ENCODE data around the gene AURKB.
A peak's percentile ranks its signal among the peaks of the same experiment; 100 is the strongest.

AURKB gene

GRCh38 chr17:8161289-8162232 lies 48.8 kb downstream of the AURKB start:
- H4K20me1 ChIP-seq (ENCODE audit: insufficient read depth, low read length, poor library complexity, severe bottlenecking), result peaks cover 42% of the 10 kb centered on the region

GRCh38 chr17:8160741-8161221 lies 49.6 kb downstream of the AURKB start:
- Histone ChIP-seq H3K9ac (ENCODE audit: low read depth, low read length, poor library complexity, severe bottlenecking) (peak overlapping the region; percentile 94), H3K4me2 (ENCODE audit: low read depth, low read length, poor library complexity, severe bottlenecking) (peak overlapping the region; percentile 98)

More at GRCh38 chr17:8161289-8162232, 48.8 kb downstream of the AURKB start:
- Histone ChIP-seq H3F3A (ENCODE audit: low read depth) (peaks cover 7% of the 10 kb centered on the region; the same call in 1 of the 2 replicates), H3K4me3 (ENCODE audit: low read length, poor library complexity, severe bottlenecking) (peak overlapping the region; percentile 100), H3K9ac (ENCODE audit: low read depth, low read length, poor library complexity, severe bottlenecking) (peak overlapping the region; percentile 94), H3K4me2 (ENCODE audit: low read depth, low read length, poor library complexity, severe bottlenecking) (peak overlapping the region; percentile 98), H3K79me2 (ENCODE audit: insufficient read depth, low read length) (peaks cover 40% of the 10 kb centered on the region), H3K4me1 (ENCODE audit: insufficient read depth, low read length, poor library complexity, severe bottlenecking) (peaks cover 41% of the 10 kb centered on the region), H3K27me3 (ENCODE audit: insufficient read depth, low read length, poor library complexity, severe bottlenecking) (peaks cover 4% of the 10 kb centered on the region), H2AFZ (ENCODE audit: low read length) (no peak overlapping the region), H3K9me3 (ENCODE audit: insufficient read depth, low read depth, low read length) (no peaks in the 10 kb centered on the region), H3K9me2 (replicated peaks; ENCODE audit: low read depth, low read length) (no peaks in the 10 kb centered on the region), H3K36me3 (ENCODE audit: insufficient read depth, low read length) (no peaks in the 10 kb centered on the region)
- no peak for TF ChIP-seq CTCF (conservative IDR thresholded peaks at IDR 0.05; ENCODE audit: low read length)
- no peak for TF ChIP-seq EZH2phosphoT487 (IDR thresholded peaks at IDR 0.05; ENCODE audit: borderline replicate concordance)

GRCh38 chr17:8160224-8160577 lies 50.2 kb downstream of the AURKB start:
- Histone ChIP-seq H3K9me3 (ENCODE audit: insufficient read depth, low read depth, low read length) (no peaks in the 10 kb centered on the region), H3F3A (ENCODE audit: low read depth) (peaks cover 7% of the 10 kb centered on the region; the same call in 1 of the 2 replicates), H4K20me1 (ENCODE audit: insufficient read depth, low read length, poor library complexity, severe bottlenecking) (peaks cover 42% of the 10 kb centered on the region), H3K27me3 (ENCODE audit: insufficient read depth, low read length, poor library complexity, severe bottlenecking) (peaks cover 4% of the 10 kb centered on the region), H3K9ac (ENCODE audit: low read depth, low read length, poor library complexity, severe bottlenecking) (no peak overlapping the region), H3K36me3 (ENCODE audit: insufficient read depth, low read length) (no peaks in the 10 kb centered on the region), H3K9me2 (replicated peaks; ENCODE audit: low read depth, low read length) (no peaks in the 10 kb centered on the region), H3K4me3 (ENCODE audit: low read length, poor library complexity, severe bottlenecking) (no peak overlapping the region), H3K4me2 (ENCODE audit: low read depth, low read length, poor library complexity, severe bottlenecking) (peak overlapping the region; percentile 17), H3K79me2 (ENCODE audit: insufficient read depth, low read length) (peaks cover 40% of the 10 kb centered on the region), H3K4me1 (ENCODE audit: insufficient read depth, low read length, poor library complexity, severe bottlenecking) (peaks cover 48% of the 10 kb centered on the region), H2AFZ (ENCODE audit: low read length) (no peak overlapping the region)
- TF ChIP-seq EZH2phosphoT487 (IDR thresholded peaks at IDR 0.05; ENCODE audit: borderline replicate concordance) (no peak), CTCF (conservative IDR thresholded peaks at IDR 0.05; ENCODE audit: low read length) (no peak)

More at GRCh38 chr17:8160741-8161221, 49.6 kb downstream of the AURKB start:
- H3F3A ChIP-seq (ENCODE audit: low read depth), result peaks cover 7% of the 10 kb centered on the region; the same call in 1 of the 2 replicates
- H4K20me1 ChIP-seq (ENCODE audit: insufficient read depth, low read length, poor library complexity, severe bottlenecking), result peaks cover 42% of the 10 kb centered on the region
- no peaks in the 10 kb centered on the region for H3K9me2 ChIP-seq (replicated peaks; ENCODE audit: low read depth, low read length)
- TF ChIP-seq EZH2phosphoT487 (IDR thresholded peaks at IDR 0.05; ENCODE audit: borderline replicate concordance), result no peak
- TF ChIP-seq CTCF (conservative IDR thresholded peaks at IDR 0.05; ENCODE audit: low read length), result no peak
- peaks cover 42% of the 10 kb centered on the region for H3K4me1 ChIP-seq (ENCODE audit: insufficient read depth, low read length, poor library complexity, severe bottlenecking)
- no peak overlapping the region for H2AFZ ChIP-seq (ENCODE audit: low read length)
- H3K27me3 ChIP-seq (ENCODE audit: insufficient read depth, low read length, poor library complexity, severe bottlenecking), result peaks cover 4% of the 10 kb centered on the region
- H3K9me3 ChIP-seq (ENCODE audit: insufficient read depth, low read depth, low read length), result no peaks in the 10 kb centered on the region
- H3K4me3 ChIP-seq (ENCODE audit: low read length, poor library complexity, severe bottlenecking), result peak overlapping the region; percentile 100
- no peaks in the 10 kb centered on the region for H3K36me3 ChIP-seq (ENCODE audit: insufficient read depth, low read length)
- H3K79me2 ChIP-seq (ENCODE audit: insufficient read depth, low read length), result peaks cover 40% of the 10 kb centered on the region
